ENCODE results near the gene SERPINB8. TPM values are rescaled to one million over a fixed set of nuclear protein-coding genes. Genes with fewer than 3 reads are reported as not detected.

Gene SERPINB8
- total RNA-seq, 2 donors from 2014 or later, result 2.0 to 5.3 TPM

Other genes with a start within 250 kb of the SERPINB8 start
- under 1 TPM in 1 of 2 donors, not detected in 1; 0.97 TPM for gene SERPINB7, start 194.7 kb upstream of the SERPINB8 start, total RNA-seq
- under 1 TPM; 0.18 to 0.62 TPM for gene SERPINB2, start 82.4 kb upstream of the SERPINB8 start, total RNA-seq
- gene SERPINB10, start 62.1 kb upstream of the SERPINB8 start, total RNA-seq, result under 1 TPM in 1 of 2 donors, not detected in 1; 0.55 TPM
- not detected for gene HMSD, start 20.8 kb upstream of the SERPINB8 start, total RNA-seq
- not detected for gene LINC00305, start 179.0 kb downstream of the SERPINB8 start, total RNA-seq